ENCODE data around the gene RAB31. TPM values are rescaled to one million over a fixed set of nuclear protein-coding genes. Genes with fewer than 3 reads are reported as not detected.

RAB31 gene
- total and polyA plus RNA-seq, 3 donors from 2014 or later = 75.9 to 110 (median 81.5) TPM

DNA sequence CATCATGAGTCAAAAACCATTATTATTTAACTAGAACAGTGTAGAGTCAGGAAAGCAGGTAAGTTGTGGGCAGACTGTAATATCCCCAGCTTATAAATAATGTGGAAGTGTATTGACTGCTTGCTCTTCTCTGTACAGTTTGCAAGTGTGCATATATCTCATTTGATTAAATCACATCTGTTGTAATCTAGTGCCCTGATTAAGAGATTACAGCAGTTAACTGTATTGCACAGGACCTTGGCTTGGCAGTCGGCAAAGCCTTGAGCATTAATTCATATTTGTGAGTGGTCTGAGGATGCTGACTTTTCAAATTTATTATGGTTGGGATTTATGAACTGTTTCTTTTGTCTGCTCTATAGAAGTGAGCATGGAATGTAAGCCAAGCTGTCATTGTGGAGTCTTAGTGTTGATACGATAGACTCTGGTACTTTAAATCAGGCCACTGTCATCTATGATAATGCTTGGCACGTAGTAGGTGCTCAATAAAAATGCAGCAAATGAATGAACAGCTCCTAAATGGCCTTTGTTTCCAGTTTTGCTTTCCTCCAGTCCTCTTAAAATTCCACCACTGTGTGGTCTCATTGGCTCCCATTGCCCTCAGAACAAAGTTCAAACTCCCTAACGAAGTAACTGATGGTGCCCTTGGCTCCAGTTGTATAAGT, 48.3 kb downstream of the RAB31 start:
- Histone ChIP-seq H3K36me3 (ENCODE audit: low read depth, missing control alignments) (no peaks in the 10 kb centered on the region), H3K27me3 (no peaks in the 10 kb centered on the region), H3K4me3 (no peak overlapping the region), H3K9me3 (no peaks in the 10 kb centered on the region), H3K4me1 (peaks cover 6% of the 10 kb centered on the region), H3K27ac (no peak overlapping the region)
- TF ChIP-seq, protein P1, sequence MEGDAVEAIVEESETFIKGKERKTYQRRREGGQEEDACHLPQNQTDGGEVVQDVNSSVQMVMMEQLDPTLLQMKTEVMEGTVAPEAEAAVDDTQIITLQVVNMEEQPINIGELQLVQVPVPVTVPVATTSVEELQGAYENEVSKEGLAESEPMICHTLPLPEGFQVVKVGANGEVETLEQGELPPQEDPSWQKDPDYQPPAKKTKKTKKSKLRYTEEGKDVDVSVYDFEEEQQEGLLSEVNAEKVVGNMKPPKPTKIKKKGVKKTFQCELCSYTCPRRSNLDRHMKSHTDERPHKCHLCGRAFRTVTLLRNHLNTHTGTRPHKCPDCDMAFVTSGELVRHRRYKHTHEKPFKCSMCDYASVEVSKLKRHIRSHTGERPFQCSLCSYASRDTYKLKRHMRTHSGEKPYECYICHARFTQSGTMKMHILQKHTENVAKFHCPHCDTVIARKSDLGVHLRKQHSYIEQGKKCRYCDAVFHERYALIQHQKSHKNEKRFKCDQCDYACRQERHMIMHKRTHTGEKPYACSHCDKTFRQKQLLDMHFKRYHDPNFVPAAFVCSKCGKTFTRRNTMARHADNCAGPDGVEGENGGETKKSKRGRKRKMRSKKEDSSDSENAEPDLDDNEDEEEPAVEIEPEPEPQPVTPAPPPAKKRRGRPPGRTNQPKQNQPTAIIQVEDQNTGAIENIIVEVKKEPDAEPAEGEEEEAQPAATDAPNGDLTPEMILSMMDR (IDR thresholded peaks at IDR 0.05) = no peak
- TF ChIP-seq POLR2A (IDR thresholded peaks at IDR 0.05) = no peak
- intact Hi-C loops (cut with DNase I; ENCODE audit: low total_unique reads) = no loop called here
- DNase-seq = no peak
- WGBS, 2 donors = 92 to 95% methylated on average over 4 of the region's 4 CpGs

DNA sequence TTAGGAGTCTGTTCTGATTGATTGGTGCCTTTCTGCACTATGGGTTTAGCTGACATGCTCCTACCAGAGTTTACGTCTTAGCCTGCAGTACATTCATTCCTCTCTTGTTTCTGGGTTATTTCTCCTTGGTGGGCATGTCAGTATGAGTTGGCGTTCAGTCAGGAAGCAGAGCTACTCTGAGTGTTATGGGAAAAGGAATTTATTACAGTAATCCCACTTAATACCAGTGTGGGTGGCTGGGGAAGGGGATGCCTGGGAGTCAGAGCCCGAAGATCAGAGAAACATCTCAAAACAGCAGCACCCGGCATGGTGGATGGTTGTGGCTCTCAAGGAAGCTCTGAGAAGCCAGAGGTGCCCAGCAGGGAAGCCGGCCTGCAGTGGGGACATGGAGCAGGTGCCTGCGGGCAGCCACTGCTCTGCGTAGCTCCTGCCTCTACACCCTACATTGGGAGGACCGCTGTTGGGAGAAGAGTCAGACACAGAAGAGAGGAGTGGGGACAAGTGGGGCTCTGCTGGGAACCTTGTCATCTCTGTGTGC, 48.9 kb downstream of the RAB31 start:
- intact Hi-C loops (cut with DNase I; ENCODE audit: low total_unique reads) = no loop called here
- Histone ChIP-seq H3K4me3 (no peak overlapping the region), H3K27ac (no peak overlapping the region), H3K9me3 (no peaks in the 10 kb centered on the region), H3K27me3 (no peaks in the 10 kb centered on the region), H3K36me3 (ENCODE audit: low read depth, missing control alignments) (no peaks in the 10 kb centered on the region), H3K4me1 (peaks cover under 1% of the 10 kb centered on the region)
- no peak for DNase-seq
- 86 to 97% methylated on average over 8 of the region's 8 CpGs for WGBS, 2 donors
- TF ChIP-seq POLR2A (IDR thresholded peaks at IDR 0.05) = no peak
- TF ChIP-seq, protein P1 (IDR thresholded peaks at IDR 0.05) = no peak

DNA sequence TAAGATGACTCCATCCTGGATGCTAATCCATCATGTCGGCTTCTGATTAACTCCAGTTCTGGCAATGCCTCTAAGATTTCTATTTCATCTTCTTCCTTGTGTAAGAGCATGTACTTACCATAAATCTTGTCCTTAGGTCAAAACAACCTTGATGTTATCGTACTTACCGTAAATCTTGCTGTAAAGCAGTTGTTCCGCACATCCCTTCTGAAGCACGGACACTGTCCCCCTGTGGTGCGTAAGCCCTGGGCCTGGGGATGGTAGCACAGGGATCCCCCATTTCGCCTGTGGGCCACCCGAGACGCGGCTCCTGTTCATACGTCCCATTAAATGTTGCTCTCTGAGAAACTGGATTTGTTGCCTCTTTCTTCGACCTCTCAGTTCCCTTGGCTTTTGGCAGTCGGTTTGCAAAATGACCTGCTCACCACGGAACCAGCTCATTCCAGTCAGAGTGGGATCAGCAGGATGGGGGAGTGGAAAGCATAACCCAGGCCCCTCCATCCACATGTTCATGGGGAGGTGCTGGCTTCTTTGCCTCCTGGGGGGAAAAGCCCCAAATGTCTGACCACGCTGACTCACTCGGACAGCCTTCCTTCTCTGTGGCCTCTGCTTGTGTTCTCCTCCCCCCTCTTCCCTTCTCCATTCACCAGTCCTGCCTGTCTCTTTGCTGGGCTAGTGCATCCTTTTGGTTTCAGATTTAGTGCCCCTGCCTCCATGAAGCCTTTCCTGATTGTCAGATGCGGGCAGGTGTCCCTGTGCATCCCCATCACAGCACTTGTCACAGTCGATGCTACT, 49.9 kb downstream of the RAB31 start:
- 76 to 88% methylated on average over 13 to 18 of the region's 18 CpGs for WGBS, 2 donors

GRCh38 chr18:9758624-9759075, 50.5 kb downstream of the RAB31 start:
- Histone ChIP-seq H3K9me3 (no peaks in the 10 kb centered on the region), H3K4me1 (no peaks in the 10 kb centered on the region), H3K4me3 (no peak overlapping the region), H3K27ac (no peak overlapping the region), H3K36me3 (ENCODE audit: low read depth, missing control alignments) (no peaks in the 10 kb centered on the region), H3K27me3 (no peaks in the 10 kb centered on the region)
- TF ChIP-seq, protein P1 (IDR thresholded peaks at IDR 0.05) = no peak
- no peak for TF ChIP-seq POLR2A (IDR thresholded peaks at IDR 0.05)
- DNase-seq = no peak
- 89 to 90% methylated on average over 8 of the region's 8 CpGs for WGBS, 2 donors
- intact Hi-C loops (cut with DNase I; ENCODE audit: low total_unique reads) = no loop called here

More for the DNA sequence above, 49.9 kb downstream of the RAB31 start:
- no peaks in the 10 kb centered on the region for H3K36me3 ChIP-seq (ENCODE audit: low read depth, missing control alignments)
- H3K27me3 ChIP-seq = no peaks in the 10 kb centered on the region
- TF ChIP-seq POLR2A (IDR thresholded peaks at IDR 0.05) = no peak
- TF ChIP-seq, protein P1 (IDR thresholded peaks at IDR 0.05) = no peak
- no peak overlapping the region for H3K4me3 ChIP-seq
- H3K4me1 ChIP-seq = no peaks in the 10 kb centered on the region
- intact Hi-C loops (cut with DNase I; ENCODE audit: low total_unique reads) = no loop called here
- no peak for DNase-seq
- H3K9me3 ChIP-seq = no peaks in the 10 kb centered on the region
- H3K27ac ChIP-seq = no peak overlapping the region

All from testis (tissue), 3 donors.